ENCODE data around the gene GFER.

Gene GFER

GRCh38 chr16:1989209-1990100, 5.5 kb downstream of the GFER start, which contains the start of gene SYNGR3:
Gene SYNGR3, plus strand, starts transcription at chr16:1989970. Its CDS starts 133 bp downstream, at chr16:1990103.
- peaks cover 9 to 29% of the 10 kb centered on the region in 2 donors for H3K4me1 ChIP-seq (ENCODE audit: control insufficient read depth in 1 of 2, insufficient read depth in 2 of 2, low read length in 2 of 2)

GRCh38 chr16:1990101-1990350, 6.0 kb downstream of the GFER start:
- H3K9me3 ChIP-seq (ENCODE audit: control insufficient read depth in 1 of 2, low read length in 2 of 2) = no peaks in the 10 kb centered on the region
- H3K36me3 ChIP-seq (ENCODE audit: control insufficient read depth in 1 of 2, insufficient read depth in 2 of 2, low read length in 2 of 2) = peaks cover 6 to 21% of the 10 kb centered on the region in 2 donors
- peaks cover 21% of the 10 kb centered on the region for H3K27me3 ChIP-seq (ENCODE audit: low read depth, low read length)
- peaks cover 6 to 24% of the 10 kb centered on the region in 2 donors for H3K4me1 ChIP-seq (ENCODE audit: control insufficient read depth in 1 of 2, insufficient read depth in 2 of 2, low read length in 2 of 2)
- no peak overlapping the region for H3K27ac ChIP-seq (ENCODE audit: low read length)
- H3K4me3 ChIP-seq (ENCODE audit: low read depth in 1 of 2, low read length in 2 of 2) = no peak overlapping the region

More at GRCh38 chr16:1989209-1990100, 5.5 kb downstream of the GFER start, which contains the start of gene SYNGR3:
- Histone ChIP-seq H3K27ac (ENCODE audit: low read length) (no peak within 1 kb of the TSS), H3K4me3 (ENCODE audit: low read depth in 1 of 2, low read length in 2 of 2) (peak within 1 kb of the TSS in 1 of 2 donors; percentile 24), H3K36me3 (ENCODE audit: control insufficient read depth in 1 of 2, insufficient read depth in 2 of 2, low read length in 2 of 2) (peaks cover 6 to 21% of the 10 kb centered on the region in 2 donors), H3K9me3 (ENCODE audit: control insufficient read depth in 1 of 2, low read length in 2 of 2) (no peaks in the 10 kb centered on the region), H3K27me3 (ENCODE audit: low read depth, low read length) (peaks cover 21% of the 10 kb centered on the region)

GRCh38 chr16:1990351-1991134, 6.5 kb downstream of the GFER start:
- H3K9me3 ChIP-seq (ENCODE audit: control insufficient read depth in 1 of 2, low read length in 2 of 2) = no peaks in the 10 kb centered on the region
- peaks cover under 1 to 19% of the 10 kb centered on the region in 2 donors for H3K4me1 ChIP-seq (ENCODE audit: control insufficient read depth in 1 of 2, insufficient read depth in 2 of 2, low read length in 2 of 2)
- H3K36me3 ChIP-seq (ENCODE audit: control insufficient read depth in 1 of 2, insufficient read depth in 2 of 2, low read length in 2 of 2) = peaks cover 6 to 18% of the 10 kb centered on the region in 2 donors
- H3K4me3 ChIP-seq (ENCODE audit: low read depth in 1 of 2, low read length in 2 of 2) = peak overlapping the region in 1 of 2 donors; percentile 24
- H3K27me3 ChIP-seq (ENCODE audit: low read depth, low read length) = peaks cover 21% of the 10 kb centered on the region
- H3K27ac ChIP-seq (ENCODE audit: low read length) = no peak overlapping the region

GRCh38 chr16:1991135-1991551, 7.2 kb downstream of the GFER start:
- Histone ChIP-seq H3K36me3 (ENCODE audit: control insufficient read depth in 1 of 2, insufficient read depth in 2 of 2, low read length in 2 of 2) (peaks cover 6 to 12% of the 10 kb centered on the region in 2 donors), H3K9me3 (ENCODE audit: control insufficient read depth in 1 of 2, low read length in 2 of 2) (no peaks in the 10 kb centered on the region), H3K27me3 (ENCODE audit: low read depth, low read length) (peaks cover 21% of the 10 kb centered on the region), H3K27ac (ENCODE audit: low read length) (no peak overlapping the region), H3K4me3 (ENCODE audit: low read depth in 1 of 2, low read length in 2 of 2) (no peak overlapping the region), H3K4me1 (ENCODE audit: control insufficient read depth in 1 of 2, insufficient read depth in 2 of 2, low read length in 2 of 2) (peaks cover 0 to 17% of the 10 kb centered on the region in 2 donors)

- Histone ChIP-seq H3K27me3 (ENCODE audit: low read depth, low read length) (peaks cover 21% of the 10 kb centered on the region), H3K36me3 (ENCODE audit: control insufficient read depth in 1 of 2, insufficient read depth in 2 of 2, low read length in 2 of 2) (peaks cover 4 to 8% of the 10 kb centered on the region in 2 donors)
Measured at GRCh38 chr16:1991588-1991947, 7.6 kb downstream of the GFER start.

GRCh38 chr16:1991948-1992703, 8.1 kb downstream of the GFER start:
- peak overlapping the region in 1 of 2 donors; percentile 40 for H3K4me3 ChIP-seq (ENCODE audit: low read depth in 1 of 2, low read length in 2 of 2)
- peaks cover 0 to 20% of the 10 kb centered on the region in 2 donors for H3K4me1 ChIP-seq (ENCODE audit: control insufficient read depth in 1 of 2, insufficient read depth in 2 of 2, low read length in 2 of 2)
- peaks cover 21% of the 10 kb centered on the region for H3K27me3 ChIP-seq (ENCODE audit: low read depth, low read length)
- no peaks in the 10 kb centered on the region for H3K9me3 ChIP-seq (ENCODE audit: control insufficient read depth in 1 of 2, low read length in 2 of 2)
- H3K36me3 ChIP-seq (ENCODE audit: control insufficient read depth in 1 of 2, insufficient read depth in 2 of 2, low read length in 2 of 2) = peaks cover 0 to 8% of the 10 kb centered on the region in 2 donors
- no peak overlapping the region for H3K27ac ChIP-seq (ENCODE audit: low read length)

More at GRCh38 chr16:1991588-1991947, 7.6 kb downstream of the GFER start:
- peak overlapping the region in 1 of 2 donors; percentile 40 for H3K4me3 ChIP-seq (ENCODE audit: low read depth in 1 of 2, low read length in 2 of 2)
- no peaks in the 10 kb centered on the region for H3K9me3 ChIP-seq (ENCODE audit: control insufficient read depth in 1 of 2, low read length in 2 of 2)
- H3K4me1 ChIP-seq (ENCODE audit: control insufficient read depth in 1 of 2, insufficient read depth in 2 of 2, low read length in 2 of 2) = peaks cover 0 to 17% of the 10 kb centered on the region in 2 donors
- no peak overlapping the region for H3K27ac ChIP-seq (ENCODE audit: low read length)

- H3K36me3 ChIP-seq (ENCODE audit: control insufficient read depth in 1 of 2, insufficient read depth in 2 of 2, low read length in 2 of 2) = peaks cover 0 to 9% of the 10 kb centered on the region in 2 donors
- no peaks in the 10 kb centered on the region for H3K9me3 ChIP-seq (ENCODE audit: control insufficient read depth in 1 of 2, low read length in 2 of 2)
- peak overlapping the region in 1 of 2 donors; percentile 12 for H3K4me3 ChIP-seq (ENCODE audit: low read depth in 1 of 2, low read length in 2 of 2)
- peaks cover 21% of the 10 kb centered on the region for H3K27me3 ChIP-seq (ENCODE audit: low read depth, low read length)
- no peak overlapping the region for H3K27ac ChIP-seq (ENCODE audit: low read length)
- H3K4me1 ChIP-seq (ENCODE audit: control insufficient read depth in 1 of 2, insufficient read depth in 2 of 2, low read length in 2 of 2) = peaks cover 0 to 23% of the 10 kb centered on the region in 2 donors
Measured at GRCh38 chr16:1992704-1993317, 8.8 kb downstream of the GFER start.

- peaks cover 0 to 27% of the 10 kb centered on the region in 2 donors for H3K4me1 ChIP-seq (ENCODE audit: control insufficient read depth in 1 of 2, insufficient read depth in 2 of 2, low read length in 2 of 2)
- H3K36me3 ChIP-seq (ENCODE audit: control insufficient read depth in 1 of 2, insufficient read depth in 2 of 2, low read length in 2 of 2) = peaks cover 0 to 18% of the 10 kb centered on the region in 2 donors
- no peak overlapping the region for H3K4me3 ChIP-seq (ENCODE audit: low read depth in 1 of 2, low read length in 2 of 2)
- peaks cover 17% of the 10 kb centered on the region for H3K27me3 ChIP-seq (ENCODE audit: low read depth, low read length)
- H3K27ac ChIP-seq (ENCODE audit: low read length) = no peak overlapping the region
- no peaks in the 10 kb centered on the region for H3K9me3 ChIP-seq (ENCODE audit: control insufficient read depth in 1 of 2, low read length in 2 of 2)
Measured at GRCh38 chr16:1993731-1994131, 9.7 kb downstream of the GFER start.

GRCh38 chr16:1997494-1998359, 13.7 kb downstream of the GFER start:
- Histone ChIP-seq H3K27me3 (ENCODE audit: low read depth, low read length) (no peaks in the 10 kb centered on the region), H3K9me3 (ENCODE audit: control insufficient read depth in 1 of 2, low read length in 2 of 2) (no peaks in the 10 kb centered on the region), H3K4me1 (ENCODE audit: control insufficient read depth in 1 of 2, insufficient read depth in 2 of 2, low read length in 2 of 2) (peaks cover 0 to 10% of the 10 kb centered on the region in 2 donors), H3K36me3 (ENCODE audit: control insufficient read depth in 1 of 2, insufficient read depth in 2 of 2, low read length in 2 of 2) (peaks cover 23 to 55% of the 10 kb centered on the region in 2 donors), H3K4me3 (ENCODE audit: low read depth in 1 of 2, low read length in 2 of 2) (no peak overlapping the region), H3K27ac (ENCODE audit: low read length) (no peak overlapping the region)

GRCh38 chr16:1998360-1998835, 14.4 kb downstream of the GFER start:
- Histone ChIP-seq H3K4me3 (ENCODE audit: low read depth in 1 of 2, low read length in 2 of 2) (no peak overlapping the region), H3K4me1 (ENCODE audit: control insufficient read depth in 1 of 2, insufficient read depth in 2 of 2, low read length in 2 of 2) (peaks cover 0 to 12% of the 10 kb centered on the region in 2 donors), H3K9me3 (ENCODE audit: control insufficient read depth in 1 of 2, low read length in 2 of 2) (no peaks in the 10 kb centered on the region), H3K27me3 (ENCODE audit: low read depth, low read length) (no peaks in the 10 kb centered on the region), H3K27ac (ENCODE audit: low read length) (no peak overlapping the region), H3K36me3 (ENCODE audit: control insufficient read depth in 1 of 2, insufficient read depth in 2 of 2, low read length in 2 of 2) (peaks cover 23 to 62% of the 10 kb centered on the region in 2 donors)
